Large intestine (tissue), 3 donors: ENCODE results near the gene TFG. TPM values are rescaled to one million over a fixed set of nuclear protein-coding genes. Genes with fewer than 3 reads are reported as not detected.

Experiments used
- DNase-seq, 2 donors: peaks; one replicate each; pipeline versions ENCODE4 v3.0.0 to v3.0.0-alpha.2; 2013
- H3K27ac ChIP-seq: one replicate; pipeline ENCODE4 v1.5.1; 2013; ENCODE audit warnings: low read length
- H3K27me3 ChIP-seq: 2 replicates; pipeline ENCODE4 v1.6.1; 2013; ENCODE audit warnings: low read length; ENCODE audit not compliant: control insufficient read depth, insufficient read depth
- H3K36me3 ChIP-seq: 2 replicates; pipeline ENCODE4 v1.6.1; 2013; ENCODE audit warnings: low read length; ENCODE audit not compliant: control insufficient read depth, insufficient read depth
- H3K4me1 ChIP-seq: one replicate; pipeline ENCODE4 v1.6.1; 2013; ENCODE audit warnings: low read length; ENCODE audit not compliant: control insufficient read depth, insufficient read depth
- H3K4me3 ChIP-seq: one replicate; pipeline ENCODE4 v1.5.1; 2013; ENCODE audit warnings: low read length
- H3K9me3 ChIP-seq: one replicate; pipeline ENCODE4 v1.6.1; 2013; ENCODE audit warnings: mild to moderate bottlenecking, low read depth, low read length, moderate library complexity; ENCODE audit not compliant: control insufficient read depth
- WGBS: methylation state at CpG from one replicate; pipeline ENCODE4 v1.1.5; 2013; ENCODE audit warnings: low lambda C conversion rate; ENCODE audit not compliant: insufficient coverage; 5-methylcytosine and 5-hydroxymethylcytosine counted together
- polyA plus RNA-seq: library from polyadenylated mRNA; unstranded; fragments of 120-200 nt; gene quantifications from one replicate; pipeline ENCODE4 v1.2.1, GENCODE V29; 2013

The TFG gene
- polyA plus RNA-seq, 1 donor: 159 TPM

DNA sequence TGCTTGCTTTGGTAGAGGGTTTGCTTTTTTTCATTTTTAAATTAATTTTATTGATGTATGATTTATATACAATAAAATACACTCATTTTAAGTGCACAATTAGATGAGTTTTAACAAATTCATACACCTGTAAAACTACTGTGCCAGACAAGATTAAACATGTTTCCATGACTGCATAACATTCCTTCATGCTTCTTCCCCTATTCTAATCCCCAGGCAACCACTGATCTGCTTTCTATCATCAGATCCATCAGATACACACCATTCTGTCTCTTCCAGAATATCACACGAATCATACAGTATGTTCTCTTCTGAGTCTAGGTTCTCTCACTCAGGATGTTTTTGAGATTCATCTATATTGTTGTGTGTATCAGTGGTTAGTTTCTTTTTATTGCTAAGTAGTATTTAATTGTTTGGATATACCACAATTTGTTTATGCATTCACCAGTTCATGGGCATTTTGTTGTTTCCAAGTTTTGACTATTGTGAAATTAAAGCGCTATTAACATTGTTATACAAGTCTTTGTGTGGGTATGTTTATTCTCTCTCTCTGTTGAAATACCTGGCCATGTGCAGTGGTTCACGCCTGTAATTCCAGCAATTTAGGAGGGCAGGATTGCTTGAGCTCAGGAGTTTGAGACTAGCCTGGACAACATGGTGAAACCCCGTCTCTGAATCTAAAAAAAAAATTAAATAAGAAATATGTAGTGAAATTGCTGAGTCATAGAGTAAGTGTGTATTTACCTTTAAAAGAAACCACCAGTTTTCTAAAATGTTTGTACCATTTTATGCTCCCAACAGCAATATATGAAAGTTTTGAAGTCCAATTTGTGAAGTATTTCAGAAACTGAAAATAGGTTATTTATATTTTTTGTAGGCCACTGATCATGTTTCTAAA lies 7.0 kb upstream of the TFG start:
- H3K27me3 ChIP-seq: no peaks in the 10 kb centered on the region
- H3K36me3 ChIP-seq: no peaks in the 10 kb centered on the region
- 100% methylated on average over 1 of the region's 4 CpGs for WGBS
- no peaks in the 10 kb centered on the region for H3K9me3 ChIP-seq
- peak in 1 of 2 donors; percentile 21 for DNase-seq
- no peak overlapping the region for H3K4me3 ChIP-seq
- peak overlapping the region; percentile 65 for H3K27ac ChIP-seq
- H3K4me1 ChIP-seq: peaks cover 17% of the 10 kb centered on the region

DNA sequence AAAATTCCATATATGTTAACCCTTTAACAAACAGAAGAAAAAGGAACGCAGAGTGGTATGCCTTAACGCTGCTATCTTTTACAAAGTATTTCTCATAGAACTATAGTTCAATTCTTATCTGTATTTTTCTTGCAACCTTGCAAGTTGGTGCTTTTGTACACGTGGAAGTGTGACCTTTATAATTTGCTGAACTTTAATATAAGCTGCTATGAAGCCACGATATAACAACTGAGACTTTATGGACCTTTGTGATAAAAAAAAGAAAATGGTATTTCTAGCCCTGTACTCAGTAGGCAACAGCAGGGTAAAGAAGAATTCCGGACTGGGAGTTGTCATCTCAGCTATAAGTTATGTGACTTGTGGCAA lies 6.3 kb upstream of the TFG start:
- Histone ChIP-seq H3K9me3 (no peaks in the 10 kb centered on the region), H3K4me3 (no peak overlapping the region), H3K4me1 (peaks cover 17% of the 10 kb centered on the region), H3K27me3 (no peaks in the 10 kb centered on the region), H3K27ac (peak overlapping the region; percentile 65), H3K36me3 (no peaks in the 10 kb centered on the region)
- WGBS: 50% methylated on average over 1 of the region's 5 CpGs
- DNase-seq: peak in 1 of 2 donors; percentile 62

DNA sequence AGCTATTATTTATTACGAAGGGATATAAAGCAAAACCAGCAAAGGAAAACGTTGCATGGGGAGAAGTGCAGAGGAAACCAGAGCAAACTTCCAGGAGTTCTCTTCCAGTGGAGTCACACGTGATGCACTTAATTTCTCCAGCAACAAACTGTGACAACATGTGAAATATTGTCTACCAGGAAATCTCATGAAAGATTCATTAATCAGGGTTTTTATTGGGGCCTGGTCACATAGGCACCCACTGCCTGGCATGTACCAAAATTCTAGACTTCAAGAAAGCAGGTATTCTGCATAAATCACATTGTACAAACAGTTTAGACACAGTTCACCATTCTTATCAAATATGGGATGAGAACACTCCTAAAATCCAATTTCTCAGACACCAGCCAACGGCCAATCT lies 5.4 kb upstream of the TFG start:
- Histone ChIP-seq H3K36me3 (no peaks in the 10 kb centered on the region), H3K4me1 (peaks cover 20% of the 10 kb centered on the region), H3K4me3 (no peak overlapping the region), H3K27ac (no peak overlapping the region), H3K27me3 (no peaks in the 10 kb centered on the region), H3K9me3 (no peaks in the 10 kb centered on the region)
- no peak for DNase-seq
- WGBS: 100% methylated on average over 1 of the region's 4 CpGs

DNA sequence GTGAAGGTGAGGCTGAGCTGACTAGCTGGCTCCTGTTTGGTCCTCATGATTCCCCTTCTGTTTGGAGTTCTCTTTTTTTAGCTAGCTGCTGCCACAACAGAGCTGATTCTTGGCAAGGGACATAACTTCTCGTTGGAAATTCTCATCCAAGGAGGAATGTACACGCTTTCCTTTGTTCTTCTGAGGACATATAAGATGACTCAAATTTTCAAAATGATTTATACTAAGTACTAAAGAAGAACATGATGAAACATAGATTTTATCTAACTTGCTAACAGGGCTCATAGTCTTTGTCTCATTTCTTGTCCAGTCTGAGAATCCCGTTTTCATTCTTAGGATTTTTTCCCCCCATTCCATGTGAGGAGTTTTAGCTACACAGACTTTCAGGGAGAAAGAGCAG lies 2.9 kb upstream of the TFG start:
- Histone ChIP-seq H3K4me3 (no peak overlapping the region), H3K27ac (no peak overlapping the region), H3K27me3 (no peaks in the 10 kb centered on the region), H3K36me3 (no peaks in the 10 kb centered on the region), H3K4me1 (peaks cover 25% of the 10 kb centered on the region), H3K9me3 (no peaks in the 10 kb centered on the region)
- 70% methylated on average over 2 of the region's 3 CpGs for WGBS
- no peak for DNase-seq

DNA sequence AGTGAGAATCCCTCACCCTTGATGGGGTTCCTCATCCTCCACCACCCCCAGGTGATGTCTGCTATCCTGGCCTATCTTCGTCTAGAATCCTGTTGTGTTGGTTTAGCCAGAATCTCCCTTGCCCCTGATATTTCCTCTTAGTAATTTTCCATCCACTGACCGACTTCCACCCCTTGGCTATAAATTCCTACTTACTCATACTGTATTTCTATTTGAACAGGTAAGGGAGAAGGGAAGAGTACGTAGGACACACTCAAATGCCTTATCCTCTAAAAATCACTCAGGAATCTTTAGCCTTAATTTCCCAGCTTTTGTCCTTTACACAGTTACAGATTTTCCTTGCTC lies 678 bp upstream of the TFG start:
- peak overlapping the region; percentile 83 for H3K4me3 ChIP-seq
- WGBS: no CpG with 5 or more reads among the region's 3 CpGs
- no peaks in the 10 kb centered on the region for H3K27me3 ChIP-seq
- H3K4me1 ChIP-seq: peaks cover 22% of the 10 kb centered on the region
- peak overlapping the region; percentile 89 for H3K27ac ChIP-seq
- DNase-seq: no peak
- no peaks in the 10 kb centered on the region for H3K9me3 ChIP-seq
- H3K36me3 ChIP-seq: peaks cover 2% of the 10 kb centered on the region

DNA sequence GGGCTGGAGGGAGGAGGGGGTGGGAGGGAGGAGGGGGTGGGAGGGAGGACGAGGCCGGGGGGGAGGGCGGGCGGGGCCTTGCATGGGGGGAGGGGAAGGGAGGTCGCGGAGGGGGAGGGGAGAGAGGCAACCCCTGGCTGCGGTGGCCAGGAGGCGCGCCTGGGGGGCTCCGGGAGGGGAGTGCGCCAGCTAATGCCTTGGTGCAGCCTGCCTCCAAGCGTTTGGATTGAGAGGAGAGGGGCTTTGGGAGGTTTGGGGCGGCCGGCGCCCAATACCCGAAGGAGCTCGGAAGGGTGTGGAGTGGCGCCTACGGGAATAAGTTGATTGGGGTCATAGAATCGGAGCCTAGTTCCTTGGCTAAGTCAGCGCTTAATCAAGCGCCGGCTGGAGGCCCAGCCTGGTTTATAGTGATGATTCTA lies 557 bp downstream of the TFG start:
- Histone ChIP-seq H3K9me3 (no peaks in the 10 kb centered on the region), H3K4me1 (peaks cover 22% of the 10 kb centered on the region), H3K36me3 (peaks cover 10% of the 10 kb centered on the region), H3K4me3 (peak overlapping the region; percentile 83), H3K27ac (peak overlapping the region; percentile 89), H3K27me3 (no peaks in the 10 kb centered on the region)
- no CpG with 5 or more reads among the region's 23 CpGs for WGBS
- peak; percentile 30 to 63 for DNase-seq

DNA sequence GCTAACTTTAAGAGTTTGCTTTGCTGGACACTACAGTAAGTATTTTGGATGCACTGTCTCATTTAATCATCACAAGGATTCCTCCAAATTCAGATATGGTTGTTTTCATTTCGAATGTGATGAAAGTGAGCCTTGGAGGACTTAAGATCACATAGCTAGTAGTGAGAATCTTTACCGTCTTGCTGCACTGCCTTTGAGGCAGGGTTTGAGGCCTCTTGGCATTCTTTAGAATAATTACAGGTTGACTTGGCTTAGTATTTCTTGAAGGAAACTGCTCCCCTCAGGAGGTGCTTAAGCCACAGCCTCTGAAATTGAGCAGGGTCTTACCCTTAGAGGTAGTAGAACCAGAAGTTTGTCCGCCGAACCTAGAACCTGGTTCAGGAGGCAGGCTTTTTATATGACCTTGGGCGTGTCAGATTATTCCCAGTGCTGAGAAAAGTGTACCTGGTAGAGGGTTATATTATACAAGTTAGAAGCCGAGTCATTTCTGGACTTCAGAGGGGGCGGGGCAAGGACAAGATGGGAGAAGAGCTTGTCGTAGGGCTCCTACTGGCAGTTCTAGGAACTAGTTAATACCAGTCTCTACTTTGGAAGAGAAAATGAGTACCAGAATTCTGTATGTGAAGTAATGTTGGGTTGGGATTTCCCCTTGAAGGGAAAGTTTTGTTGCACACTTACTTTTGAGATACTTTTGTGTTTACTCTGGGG lies 1.1 kb downstream of the TFG start:
- peak overlapping the region; percentile 89 for H3K27ac ChIP-seq
- H3K4me1 ChIP-seq: peaks cover 22% of the 10 kb centered on the region
- H3K27me3 ChIP-seq: no peaks in the 10 kb centered on the region
- peaks cover 15% of the 10 kb centered on the region for H3K36me3 ChIP-seq
- peak; percentile 71 to 80 for DNase-seq
- no peaks in the 10 kb centered on the region for H3K9me3 ChIP-seq
- peak overlapping the region; percentile 83 for H3K4me3 ChIP-seq
- 40% methylated on average over 1 of the region's 8 CpGs for WGBS

DNA sequence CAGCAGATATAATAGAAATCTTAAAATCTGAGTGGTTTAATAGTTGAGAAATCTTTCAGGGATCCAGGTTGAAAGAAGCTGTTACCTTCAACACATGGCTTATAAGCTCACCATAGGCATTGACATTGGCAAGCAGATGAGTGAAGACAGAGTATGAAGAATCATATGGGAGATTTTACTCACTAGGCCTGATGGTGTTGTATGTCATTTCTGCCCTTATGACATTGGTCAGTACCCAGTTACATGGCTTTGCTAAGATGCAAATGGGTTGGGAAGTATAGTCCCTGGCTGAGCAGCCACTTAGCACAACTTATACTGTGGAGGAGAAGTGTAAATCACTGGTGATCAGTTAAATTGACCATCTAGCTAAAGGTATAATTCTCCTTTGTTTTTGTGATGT lies 5.9 kb downstream of the TFG start:
- Histone ChIP-seq H3K27me3 (no peaks in the 10 kb centered on the region), H3K9me3 (no peaks in the 10 kb centered on the region), H3K36me3 (peaks cover 26% of the 10 kb centered on the region), H3K4me3 (no peak overlapping the region), H3K4me1 (peaks cover 8% of the 10 kb centered on the region), H3K27ac (no peak overlapping the region)
- DNase-seq: no peak

DNA sequence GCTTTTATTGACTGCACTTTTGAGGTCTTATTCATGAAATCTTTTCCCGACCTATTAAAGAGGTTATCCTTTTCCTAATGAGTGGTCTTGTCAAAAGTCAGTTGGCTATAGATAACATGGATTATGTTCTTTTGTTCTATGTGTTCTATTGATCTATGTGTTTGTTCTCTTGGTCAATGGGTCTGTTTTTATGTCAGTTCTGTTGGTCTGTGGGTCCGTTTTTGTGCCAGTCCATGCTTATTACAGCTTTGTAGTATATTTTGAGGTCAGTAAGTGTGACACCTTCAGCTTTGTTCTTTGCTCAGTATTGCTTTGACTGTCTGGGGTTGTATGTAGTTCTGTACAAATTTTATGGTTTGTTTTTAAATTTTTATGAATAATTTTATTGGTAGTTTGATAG lies 7.8 kb downstream of the TFG start:
- no peak overlapping the region for H3K4me3 ChIP-seq
- DNase-seq: no peak
- H3K27me3 ChIP-seq: no peaks in the 10 kb centered on the region
- H3K4me1 ChIP-seq: peaks cover 2% of the 10 kb centered on the region
- H3K36me3 ChIP-seq: peaks cover 40% of the 10 kb centered on the region
- no peak overlapping the region for H3K27ac ChIP-seq
- no CpG with 5 or more reads among the region's 2 CpGs for WGBS
- no peaks in the 10 kb centered on the region for H3K9me3 ChIP-seq

DNA sequence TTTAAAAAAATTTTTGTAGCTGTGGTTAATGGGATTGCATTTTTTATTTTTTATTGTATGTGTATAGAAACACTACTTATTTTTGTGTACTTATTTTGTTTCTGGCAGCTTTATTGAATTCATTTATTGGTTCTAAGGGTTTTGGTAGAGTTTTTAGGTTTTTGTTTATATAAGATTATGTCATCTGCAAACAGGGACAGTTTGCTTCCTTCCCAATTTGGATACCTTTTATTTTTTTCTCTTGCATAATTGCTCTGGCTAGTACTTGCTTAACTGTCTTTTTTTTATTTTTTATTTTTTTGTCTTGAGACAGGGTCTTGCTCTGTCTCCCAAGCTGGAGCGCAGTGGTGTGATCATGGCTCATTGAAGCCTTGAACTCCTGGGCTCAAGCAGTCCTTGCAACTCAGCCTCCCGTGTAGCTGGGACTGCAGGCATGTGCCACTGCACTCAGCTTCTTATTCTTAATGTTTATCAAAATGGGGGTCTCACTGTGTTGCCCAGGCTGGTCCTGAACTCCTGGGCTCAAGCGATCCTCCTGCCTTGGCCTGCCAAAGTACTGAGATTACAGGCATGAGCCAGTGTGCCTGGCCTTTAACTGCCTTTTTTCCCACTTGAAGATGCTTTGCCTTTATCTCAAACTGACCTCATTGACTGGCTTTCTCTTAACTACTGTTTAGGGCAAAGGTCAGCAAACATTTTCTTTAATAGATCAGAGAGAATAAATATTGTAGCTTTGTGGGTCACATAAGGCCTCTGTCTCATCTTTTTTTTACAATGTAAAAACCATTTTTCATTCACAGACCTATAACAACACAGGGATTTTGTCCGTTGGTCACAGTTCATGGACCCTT lies 8.6 kb downstream of the TFG start:
- no peaks in the 10 kb centered on the region for H3K9me3 ChIP-seq
- H3K4me3 ChIP-seq: no peak overlapping the region
- no peaks in the 10 kb centered on the region for H3K27me3 ChIP-seq
- H3K27ac ChIP-seq: no peak overlapping the region
- WGBS: 90% methylated on average over 2 of the region's 4 CpGs
- H3K36me3 ChIP-seq: peaks cover 42% of the 10 kb centered on the region
- peaks cover 2% of the 10 kb centered on the region for H3K4me1 ChIP-seq
- DNase-seq: no peak
